Endothelial cell of umbilical vein (primary cell): ENCODE results near the gene GOLGA6A. TPM values are rescaled to one million over a fixed set of nuclear protein-coding genes. Genes with fewer than 3 reads are reported as not detected.

ENCODE experiments used
- BruUV-seq: library from RNA; stranded (reverse); fragments of 400-500 nt; replicated peaks from 2 replicates; lab custom pipeline; 2021; lab: Mats Ljungman, UMichigan
- CTCF ChIA-PET: fragments of 300-600, 350-600 bp; sonication (Branson Sonifier 250); formaldehyde crosslinking; loops from one replicate; lab custom pipeline; 2021; ENCODE audit warnings: antibody characterized with exemption, inconsistent platforms; lab: Charles Lee
- POLR2A ChIA-PET: fragments of 300-600, 350-600 bp; sonication (Branson Sonifier 250); formaldehyde crosslinking; loops from one replicate; lab custom pipeline; 2021; ENCODE audit warnings: antibody characterized with exemption, inconsistent platforms; lab: Charles Lee
- DNase-seq: peaks from one replicate; pipeline ENCODE4 v3.0.0-alpha.2; 2011; ENCODE audit warnings: low read depth, low spot score
- FAIRE-seq: peaks from 2 replicates; lab custom pipeline; 2011; peaks lifted over from hg19 to GRCh38; lab: Jason Lieb, UNC
- H2AFZ ChIP-seq: 2 replicates; pipeline ENCODE4 v1.6.0; 2012; ENCODE audit warnings: low read depth, low read length, control low read depth, inconsistent platforms
- H3K27ac ChIP-seq: 2 replicates; pipeline ENCODE4 v1.5.1; 2011; ENCODE audit warnings: low read depth, mild to moderate bottlenecking, control low read depth, low read length, moderate library complexity; ENCODE audit not compliant: insufficient read depth
- H3K27me3 ChIP-seq, 2 experiments: 2 replicates each; pipeline versions ENCODE4 v1.6.0 to v1.6.1; 2011; ENCODE audit warnings: low read length in 2 of 2, mixed read lengths in 1 of 2; ENCODE audit not compliant: control insufficient read depth in 2 of 2, insufficient read depth in 2 of 2
- H3K36me3 ChIP-seq, 2 experiments: 2 replicates in 1 of 2; 3 replicates in 1 of 2; pipeline ENCODE4 v1.5.1; 2011; ENCODE audit warnings: low read length in 2 of 2, mild to moderate bottlenecking in 1 of 2, moderate library complexity in 1 of 2; ENCODE audit not compliant: control insufficient read depth in 2 of 2, insufficient read depth in 2 of 2; ENCODE audit errors: extremely low read depth in 1 of 2
- H3K4me1 ChIP-seq: 3 replicates; pipeline ENCODE4 v1.5.1; 2011; ENCODE audit warnings: mild to moderate bottlenecking, low read length; ENCODE audit not compliant: control insufficient read depth, insufficient read depth; ENCODE audit errors: extremely low read depth
- H3K4me2 ChIP-seq: 2 replicates; pipeline ENCODE4 v1.6.1; 2011; ENCODE audit warnings: low read length, control low read depth, mixed read lengths; ENCODE audit not compliant: insufficient read depth
- H3K4me3 ChIP-seq, 3 experiments: fragments of 200-600 bp in 1 of 3; sonication (generic), shearing (Covaris generic) in 1 of 3; replicated peaks in 1 of 3; 2 replicates each; pipeline ENCODE4 v1.5.1; 2011 to 2016; ENCODE audit warnings: control low read depth in 3 of 3, low read length in 3 of 3, mild to moderate bottlenecking in 2 of 3, inconsistent platforms in 1 of 3, low read depth in 1 of 3, moderate library complexity in 1 of 3; ENCODE audit not compliant: insufficient read depth in 1 of 3
- H3K79me2 ChIP-seq: 2 replicates; pipeline ENCODE4 v1.6.0; 2012; ENCODE audit warnings: low read length, inconsistent platforms; ENCODE audit not compliant: control insufficient read depth, insufficient read depth
- H3K9ac ChIP-seq: replicated peaks from 2 replicates; pipeline ENCODE3; 2011; ENCODE audit warnings: low read length, control low read depth; ENCODE audit not compliant: insufficient read depth; ENCODE audit errors: extremely low read depth
- H3K9me1 ChIP-seq: replicated peaks from 3 replicates; pipeline ENCODE4 v1.6.0; 2011; ENCODE audit warnings: mild to moderate bottlenecking, low read length; ENCODE audit not compliant: control insufficient read depth, insufficient read depth; ENCODE audit errors: extremely low read depth
- H3K9me3 ChIP-seq: replicated peaks from 2 replicates; pipeline ENCODE4 v1.5.1; 2012; ENCODE audit warnings: low read length, inconsistent platforms; ENCODE audit not compliant: control insufficient read depth, insufficient read depth
- H4K20me1 ChIP-seq: replicated peaks from 2 replicates; pipeline ENCODE3; 2011; ENCODE audit warnings: mild to moderate bottlenecking, low read length; ENCODE audit not compliant: control insufficient read depth, insufficient read depth; ENCODE audit errors: extremely low read depth
- CTCF ChIP-seq, 2 donors: IDR thresholded peaks; 1 replicate in 1 of 2; 2 replicates in 1 of 2; pipeline ENCODE4 v1.5.1; 2011; ENCODE audit warnings: low read length in 2 of 2, mild to moderate bottlenecking in 2 of 2, moderate library complexity in 2 of 2, control low read depth in 1 of 2, inconsistent platforms in 1 of 2, low read depth in 1 of 2; ENCODE audit not compliant: insufficient read depth in 1 of 2; ENCODE audit errors: extremely low read depth in 1 of 2
- EZH2 ChIP-seq: IDR thresholded peaks from 2 replicates; pipeline ENCODE4 v1.6.1; 2012; ENCODE audit warnings: borderline replicate concordance, low read depth, mild to moderate bottlenecking, moderate library complexity, low read length, inconsistent platforms; ENCODE audit not compliant: severe bottlenecking
- FOS ChIP-seq: IDR thresholded peaks from 2 replicates; pipeline ENCODE4 v1.6.1; 2011; ENCODE audit warnings: mild to moderate bottlenecking, low read length, moderate library complexity, borderline replicate concordance; ENCODE audit not compliant: insufficient read depth
- GATA2 ChIP-seq: IDR thresholded peaks from 2 replicates; pipeline ENCODE4 v1.7.0; 2011; ENCODE audit warnings: low read depth, mild to moderate bottlenecking, moderate library complexity, mixed read lengths, low read length; ENCODE audit not compliant: insufficient read length, insufficient read depth
- JUN ChIP-seq: IDR thresholded peaks from 2 replicates; pipeline ENCODE4 v1.6.1; 2011; ENCODE audit warnings: borderline replicate concordance, low read depth; ENCODE audit not compliant: insufficient read length, insufficient read depth
- MAX ChIP-seq: IDR thresholded peaks from 2 replicates; pipeline ENCODE4 v1.6.1; 2011; ENCODE audit not compliant: insufficient read depth, insufficient read length
- MYC ChIP-seq: IDR thresholded peaks from one replicate; pipeline ENCODE4 v1.6.1; 2011; ENCODE audit warnings: mild to moderate bottlenecking, low read depth, low read length
- POLR2A ChIP-seq: IDR thresholded peaks from 2 replicates; pipeline ENCODE4 v1.6.1; 2012; ENCODE audit warnings: low read depth, mild to moderate bottlenecking, control low read depth, low read length
- POLR2AphosphoS5 ChIP-seq: IDR thresholded peaks from 2 replicates; pipeline ENCODE4 v1.6.1; 2012; ENCODE audit warnings: low read depth, mild to moderate bottlenecking, control low read depth, low read length, moderate library complexity; ENCODE audit not compliant: insufficient read depth
- dilution Hi-C: fragments of 300-500 bp; cut with MboI; formaldehyde crosslinking; loops from one replicate; pipeline ENCODE4 v1.15.0; 2019; ENCODE audit warnings: low sequenced_read_pairs; ENCODE audit not compliant: extremely low pct_ligation_motif_present
- intact Hi-C: fragments of 100-400 bp; cut with micrococcal nuclease; formaldehyde crosslinking; loops from one replicate; pipeline ENCODE4 v1.10.0; 2022
- polyA plus RNA-seq, 4 experiments: library from polyadenylated mRNA; depleted of rRNA in 3 of 4; stranded (reverse) in 3 of 4; unstranded in 1 of 4; fragments of >200 nt; gene quantifications; 2 replicates each; pipeline versions ENCODE4 v1.2.1 to v1.2.3, GENCODE V29; 2011 to 2012; ENCODE audit warnings: missing spikeins in 1 of 4
- total RNA-seq: library from RNA; stranded (reverse); gene quantifications from 2 replicates; pipeline ENCODE4 v1.2.3, GENCODE V29; 2021

The GOLGA6A gene
- total and polyA plus RNA-seq, 2 donors (not counting 3 experiments of a cell fraction or from before 2014, with no cell fraction given) = not detected

GRCh38 chr15:74032046-74032445 lies 50.3 kb downstream of the GOLGA6A start:
- peaks cover 8 to 42% of the 10 kb centered on the region in 2 experiments for H3K36me3 ChIP-seq
- no peaks in the 10 kb centered on the region for H4K20me1 ChIP-seq
- dilution Hi-C loops = no loop called here
- no peak overlapping the region for H3K4me2 ChIP-seq
- peaks cover 4% of the 10 kb centered on the region for H3K79me2 ChIP-seq
- H3K27ac ChIP-seq = no peak overlapping the region
- H2AFZ ChIP-seq = no peak overlapping the region
- POLR2A ChIA-PET = no interaction called here
- no peaks in the 10 kb centered on the region for H3K4me1 ChIP-seq
- TF ChIP-seq EZH2 (no peak), GATA2 (no peak), JUN (no peak), POLR2A (no peak), FOS (no peak), CTCF (IDR thresholded peaks at IDR 0.05; ENCODE audit: extremely low read depth in 1 of 2, insufficient read depth in 1 of 2, low read depth in 1 of 2, low read length in 2 of 2) (no peak), MAX (no peak), MYC (no peak), POLR2AphosphoS5 (no peak)
- no peak for DNase-seq
- no peaks in the 10 kb centered on the region for H3K27me3 ChIP-seq
- H3K9ac ChIP-seq = no peak overlapping the region
- intact Hi-C loops = no loop called here
- no peaks in the 10 kb centered on the region for H3K9me1 ChIP-seq
- no peaks in the 10 kb centered on the region for H3K9me3 ChIP-seq
- H3K4me3 ChIP-seq = no peak overlapping the region
- no peak for FAIRE-seq
- BruUV-seq = no TSS peak
- CTCF ChIA-PET = interaction anchor here (1.0 to 3.8 kb wide), 5 partner anchors 8 to 81 kb away, joined by 3 to 53 read pairs (median 4); no protein-coding TSS in a partner anchor
